CD8-positive, alpha-beta memory T cell (primary cell): ENCODE measurements around the gene CHGA. TPM values are rescaled to one million over a fixed set of nuclear protein-coding genes. Genes with fewer than 3 reads are reported as not detected.

Source experiments
- CTCF ChIA-PET: fragments of 350-600 bp; sonication (Branson Sonifier 250); formaldehyde crosslinking; loops from one replicate; lab custom pipeline; 2021; ENCODE audit warnings: antibody characterized with exemption; lab: Charles Lee
- POLR2A ChIA-PET: fragments of 350-600 bp; sonication (Branson Sonifier 250); formaldehyde crosslinking; loops from one replicate; lab custom pipeline; 2021; ENCODE audit warnings: antibody characterized with exemption; lab: Charles Lee
- DNase-seq, 5 donors: peaks; one replicate each; pipeline versions ENCODE4 v3.0.0 to v3.0.0-alpha.2; 2020 to 2022; ENCODE audit warnings: mixed read lengths in 1 of 5
- H3K27ac ChIP-seq: one replicate; pipeline ENCODE4 v1.7.0; 2013; ENCODE audit warnings: low read depth, mild to moderate bottlenecking, low read length, moderate library complexity
- H3K27me3 ChIP-seq: 2 replicates; pipeline ENCODE4 v1.7.0; 2013; ENCODE audit warnings: low read length, mild to moderate bottlenecking; ENCODE audit not compliant: insufficient read depth, poor library complexity, severe bottlenecking
- H3K36me3 ChIP-seq: 2 replicates; pipeline ENCODE4 v1.7.0; 2013; ENCODE audit warnings: mild to moderate bottlenecking, low read length, moderate library complexity; ENCODE audit not compliant: insufficient read depth
- H3K4me1 ChIP-seq: 2 replicates; pipeline ENCODE4 v1.7.0; 2013; ENCODE audit warnings: mild to moderate bottlenecking, low read length, moderate library complexity; ENCODE audit not compliant: insufficient read depth
- H3K4me3 ChIP-seq: 2 replicates; pipeline ENCODE4 v1.7.0; 2013; ENCODE audit warnings: mild to moderate bottlenecking, low read length
- H3K9me3 ChIP-seq: 2 replicates; pipeline ENCODE4 v1.7.0; 2013; ENCODE audit warnings: mild to moderate bottlenecking, low read length
- H3K27ac Mint-ChIP-seq, 8 donors: one replicate each; pipeline ENCODE4 v1.8.0; 2020 to 2021; ENCODE audit warnings: mixed read lengths in 8 of 8, mild to moderate bottlenecking in 6 of 8, inconsistent platforms in 3 of 8, moderate library complexity in 3 of 8
- H3K27me3 Mint-ChIP-seq, 2 donors: one replicate each; pipeline ENCODE4 v1.8.0; 2020 to 2021; ENCODE audit warnings: mixed read lengths in 2 of 2, mild to moderate bottlenecking in 1 of 2, moderate library complexity in 1 of 2
- H3K36me3 Mint-ChIP-seq, 3 donors: one replicate each; pipeline ENCODE4 v1.8.0; 2020 to 2021; ENCODE audit warnings: mixed read lengths in 3 of 3, inconsistent platforms in 1 of 3, mild to moderate bottlenecking in 1 of 3
- H3K4me1 Mint-ChIP-seq, 3 donors: one replicate each; pipeline ENCODE4 v1.8.0; 2020 to 2021; ENCODE audit warnings: mixed read lengths in 3 of 3, inconsistent platforms in 1 of 3, mild to moderate bottlenecking in 1 of 3
- H3K4me3 Mint-ChIP-seq, 7 donors: one replicate each; pipeline ENCODE4 v1.8.0; 2020 to 2021; ENCODE audit warnings: mixed read lengths in 7 of 7, mild to moderate bottlenecking in 6 of 7, moderate library complexity in 4 of 7, inconsistent platforms in 2 of 7
- H3K9me3 Mint-ChIP-seq, 5 donors: one replicate each; pipeline ENCODE4 v1.8.0; 2020 to 2022; ENCODE audit warnings: mixed read lengths in 5 of 5, mild to moderate bottlenecking in 3 of 5, moderate library complexity in 2 of 5, inconsistent platforms in 1 of 5
- polyA plus RNA-seq: library from polyadenylated mRNA; unstranded; fragments of 300-500 nt; fragmentation: Illumina TruSeq; gene quantifications from one replicate; pipeline ENCODE4 v1.2.3, GENCODE V29; 2021
- total RNA-seq, 2 experiments: library from RNA; stranded (reverse); gene quantifications; one replicate each; pipeline ENCODE4 v1.2.3, GENCODE V29; 2021

CHGA gene
- total and polyA plus RNA-seq, 3 experiments from 2014 or later: not detected

- Mint-ChIP-seq H3K27me3 (no peaks in the 10 kb centered on the region), H3K9me3 (peaks cover 19 to 34% (median 27%) of the 10 kb centered on the region in 5 donors), H3K4me1 (peaks cover 0 to 8% (median 5%) of the 10 kb centered on the region in 3 donors), H3K4me3 (no peak overlapping the region), H3K27ac (no peak overlapping the region), H3K36me3 (peaks cover 30 to 53% (median 43%) of the 10 kb centered on the region in 3 donors)
- DNase-seq: peak in 1 of 5 donors; percentile 34
- Histone ChIP-seq H3K27ac (no peak overlapping the region), H3K4me1 (no peaks in the 10 kb centered on the region), H3K9me3 (peaks cover 7% of the 10 kb centered on the region), H3K27me3 (no peaks in the 10 kb centered on the region), H3K4me3 (no peak overlapping the region), H3K36me3 (peaks cover 9% of the 10 kb centered on the region)
- POLR2A ChIA-PET: no interaction called here
- CTCF ChIA-PET: no interaction called here
Observed at GRCh38 chr14:92974541-92975345, 51.8 kb downstream of the CHGA start.

GRCh38 chr14:92976268-92976667 lies 53.3 kb downstream of the CHGA start:
- peaks cover 0 to 8% (median 5%) of the 10 kb centered on the region in 3 donors for H3K4me1 Mint-ChIP-seq
- H3K36me3 Mint-ChIP-seq: peaks cover 33 to 60% (median 51%) of the 10 kb centered on the region in 3 donors
- no peak overlapping the region for H3K4me3 Mint-ChIP-seq
- H3K27me3 Mint-ChIP-seq: no peaks in the 10 kb centered on the region
- peaks cover 20 to 42% (median 34%) of the 10 kb centered on the region in 5 donors for H3K9me3 Mint-ChIP-seq
- CTCF ChIA-PET: no interaction called here
- Histone ChIP-seq H3K4me3 (no peak overlapping the region), H3K4me1 (no peaks in the 10 kb centered on the region), H3K9me3 (peaks cover 7% of the 10 kb centered on the region), H3K27me3 (no peaks in the 10 kb centered on the region), H3K36me3 (peaks cover 9% of the 10 kb centered on the region), H3K27ac (no peak overlapping the region)
- DNase-seq: no peak
- no peak overlapping the region for H3K27ac Mint-ChIP-seq
- POLR2A ChIA-PET: no interaction called here

GRCh38 chr14:92978229-92979021 lies 55.5 kb downstream of the CHGA start:
- H3K36me3 Mint-ChIP-seq: peaks cover 33 to 69% (median 69%) of the 10 kb centered on the region in 3 donors
- H3K27me3 Mint-ChIP-seq: no peaks in the 10 kb centered on the region
- H3K27ac ChIP-seq: no peak overlapping the region
- no peak overlapping the region for H3K27ac Mint-ChIP-seq
- POLR2A ChIA-PET: no interaction called here
- H3K27me3 ChIP-seq: no peaks in the 10 kb centered on the region
- peaks cover 9% of the 10 kb centered on the region for H3K36me3 ChIP-seq
- no peak overlapping the region for H3K4me3 Mint-ChIP-seq
- H3K4me1 ChIP-seq: no peaks in the 10 kb centered on the region
- H3K4me1 Mint-ChIP-seq: peaks cover 0 to 6% (median 0%) of the 10 kb centered on the region in 3 donors
- DNase-seq: no peak
- CTCF ChIA-PET: no interaction called here
- H3K4me3 ChIP-seq: no peak overlapping the region
- H3K9me3 ChIP-seq: peaks cover 7% of the 10 kb centered on the region
- peaks cover 20 to 42% (median 35%) of the 10 kb centered on the region in 5 donors for H3K9me3 Mint-ChIP-seq

GRCh38 chr14:92980866-92981265 lies 57.9 kb downstream of the CHGA start:
- peaks cover 36 to 77% (median 75%) of the 10 kb centered on the region in 3 donors for H3K36me3 Mint-ChIP-seq
- H3K9me3 Mint-ChIP-seq: peaks cover 20 to 39% (median 35%) of the 10 kb centered on the region in 5 donors
- ChIA-PET CTCF (no interaction called here), POLR2A (no interaction called here)
- H3K4me1 Mint-ChIP-seq: peaks cover 0 to 12% (median 10%) of the 10 kb centered on the region in 3 donors
- no peaks in the 10 kb centered on the region for H3K4me1 ChIP-seq
- no peak overlapping the region for H3K27ac ChIP-seq
- no peak overlapping the region for H3K4me3 ChIP-seq
- peaks cover 5% of the 10 kb centered on the region for H3K9me3 ChIP-seq
- no peak overlapping the region for H3K4me3 Mint-ChIP-seq
- H3K27me3 ChIP-seq: no peaks in the 10 kb centered on the region
- no peak overlapping the region for H3K27ac Mint-ChIP-seq
- peaks cover 9% of the 10 kb centered on the region for H3K36me3 ChIP-seq
- peak in 1 of 5 donors; percentile 32 for DNase-seq
- no peaks in the 10 kb centered on the region for H3K27me3 Mint-ChIP-seq

GRCh38 chr14:92981726-92982125 lies 58.8 kb downstream of the CHGA start:
- ChIA-PET POLR2A (no interaction called here), CTCF (no interaction called here)
- H3K36me3 Mint-ChIP-seq: peaks cover 38 to 72% (median 67%) of the 10 kb centered on the region in 3 donors
- Histone ChIP-seq H3K27ac (no peak overlapping the region), H3K27me3 (no peaks in the 10 kb centered on the region), H3K36me3 (peaks cover 5% of the 10 kb centered on the region), H3K4me3 (no peak overlapping the region), H3K9me3 (no peaks in the 10 kb centered on the region), H3K4me1 (no peaks in the 10 kb centered on the region)
- peaks cover 3 to 15% (median 12%) of the 10 kb centered on the region in 3 donors for H3K4me1 Mint-ChIP-seq
- DNase-seq: peak in 1 of 5 donors; percentile 25
- no peak overlapping the region for H3K27ac Mint-ChIP-seq
- H3K4me3 Mint-ChIP-seq: no peak overlapping the region
- no peaks in the 10 kb centered on the region for H3K27me3 Mint-ChIP-seq
- H3K9me3 Mint-ChIP-seq: peaks cover 20 to 38% (median 28%) of the 10 kb centered on the region in 5 donors

GRCh38 chr14:92982956-92983355 lies 60.0 kb downstream of the CHGA start:
- ChIA-PET CTCF (no interaction called here), POLR2A (no interaction called here)
- Histone ChIP-seq H3K27me3 (no peaks in the 10 kb centered on the region), H3K27ac (no peak overlapping the region), H3K9me3 (no peaks in the 10 kb centered on the region), H3K36me3 (no peaks in the 10 kb centered on the region), H3K4me1 (no peaks in the 10 kb centered on the region), H3K4me3 (no peak overlapping the region)
- DNase-seq: peak in 1 of 5 donors; percentile 8
- peaks cover 3 to 15% (median 10%) of the 10 kb centered on the region in 3 donors for H3K4me1 Mint-ChIP-seq
- no peak overlapping the region for H3K4me3 Mint-ChIP-seq
- no peaks in the 10 kb centered on the region for H3K27me3 Mint-ChIP-seq
- peak overlapping the region in 1 of 8 donors; percentile 63 for H3K27ac Mint-ChIP-seq
- H3K36me3 Mint-ChIP-seq: peaks cover 26 to 63% (median 55%) of the 10 kb centered on the region in 3 donors
- peaks cover 9 to 29% (median 19%) of the 10 kb centered on the region in 5 donors for H3K9me3 Mint-ChIP-seq

GRCh38 chr14:92984082-92984788 lies 61.3 kb downstream of the CHGA start:
- POLR2A ChIA-PET: no interaction called here
- peak overlapping the region in 1 of 8 donors; percentile 29 for H3K27ac Mint-ChIP-seq
- no peak overlapping the region for H3K4me3 Mint-ChIP-seq
- Histone ChIP-seq H3K36me3 (no peaks in the 10 kb centered on the region), H3K27ac (no peak overlapping the region), H3K27me3 (no peaks in the 10 kb centered on the region), H3K4me3 (no peak overlapping the region), H3K9me3 (no peaks in the 10 kb centered on the region), H3K4me1 (no peaks in the 10 kb centered on the region)
- peaks cover 20 to 58% (median 44%) of the 10 kb centered on the region in 3 donors for H3K36me3 Mint-ChIP-seq
- CTCF ChIA-PET: no interaction called here
- peaks cover 5 to 16% (median 11%) of the 10 kb centered on the region in 5 donors for H3K9me3 Mint-ChIP-seq
- DNase-seq: peak in 1 of 5 donors; percentile 27
- no peaks in the 10 kb centered on the region for H3K27me3 Mint-ChIP-seq
- H3K4me1 Mint-ChIP-seq: peaks cover 6 to 15% (median 10%) of the 10 kb centered on the region in 3 donors
